HG03280 (cell line): ENCODE measurements around the gene SPSB1.

Experiments
- ATAC-seq: cut with Tn5 transposase; IDR thresholded peaks from one replicate; pipeline ENCODE4 v1.9.1; 2021; ENCODE audit warnings: mild to moderate bottlenecking, moderate library complexity; ENCODE audit not compliant: unreplicated experiment

The SPSB1 gene

DNA sequence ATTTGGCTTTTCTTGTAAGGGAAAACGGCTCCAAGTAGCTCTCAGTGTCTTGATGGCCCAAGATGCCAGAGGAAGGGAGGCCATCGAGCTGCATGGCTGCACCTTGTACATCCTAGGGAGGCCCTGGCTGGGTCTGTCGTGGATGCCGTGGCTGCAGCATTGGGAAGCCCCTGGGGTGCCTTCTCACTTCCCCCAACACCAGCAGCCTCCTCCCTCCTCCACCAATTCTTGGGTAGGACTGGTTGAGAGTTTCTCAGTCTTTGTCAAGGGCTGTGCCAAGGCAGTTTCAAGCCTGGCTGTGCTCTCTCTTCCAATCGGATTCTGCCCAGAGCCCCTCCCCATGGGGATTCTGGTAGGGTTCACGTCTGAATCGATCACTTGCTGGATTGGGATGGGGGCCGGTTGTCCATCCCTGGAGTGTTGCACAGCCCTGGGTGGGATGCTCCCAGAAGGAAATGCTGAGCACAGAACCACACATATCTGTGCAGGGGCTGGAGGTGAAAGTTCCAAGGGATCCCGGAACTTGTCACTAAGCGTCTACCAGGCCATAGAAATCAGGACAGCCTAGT lies 14.0 kb upstream of the SPSB1 start:
- no peak for ATAC-seq

DNA sequence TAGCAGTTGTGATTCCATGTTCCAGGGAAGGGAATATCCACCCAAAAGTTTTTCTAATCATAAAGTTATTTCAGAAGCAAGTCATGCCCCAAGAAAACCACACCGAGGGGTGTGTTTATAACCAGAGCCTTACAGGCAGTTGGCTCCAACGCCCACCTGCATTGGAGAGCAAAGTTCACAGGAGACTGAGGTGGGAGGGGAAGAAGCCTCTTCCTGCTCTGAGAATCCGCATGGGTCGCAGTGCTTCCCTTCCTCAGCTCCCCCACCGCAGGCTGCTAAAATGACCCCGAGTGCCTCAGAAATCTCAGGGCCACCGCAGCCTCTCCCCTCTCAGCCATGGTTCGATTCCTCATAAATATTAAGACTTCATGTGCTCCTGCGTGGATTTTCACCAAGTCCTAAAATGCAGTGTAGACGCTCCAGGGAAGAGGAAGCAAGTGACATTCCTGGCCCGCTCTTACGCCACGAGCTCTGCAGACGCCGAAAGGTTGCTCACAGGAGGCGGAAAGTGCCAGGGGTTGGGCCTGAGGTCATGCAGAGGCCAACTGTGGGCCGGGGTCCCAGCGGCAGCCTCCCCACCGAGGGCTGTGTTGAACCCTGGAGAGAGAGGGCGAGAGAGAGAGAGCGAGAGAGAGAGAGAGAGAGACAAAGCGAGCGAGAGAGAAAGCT lies 13.4 kb upstream of the SPSB1 start:
- ATAC-seq, result no peak

GRCh38 chr1:9280015-9280860 lies 12.5 kb upstream of the SPSB1 start:
- ATAC-seq, result no peak

GRCh38 chr1:9281071-9281827 lies 11.4 kb upstream of the SPSB1 start:
- no peak for ATAC-seq

GRCh38 chr1:9281908-9282695 lies 10.6 kb upstream of the SPSB1 start:
- ATAC-seq, result no peak

- ATAC-seq, result no peak
These were observed 10.1 kb upstream of the SPSB1 start for GRCh38 chr1:9282696-9282955.

GRCh38 chr1:9284061-9284460 lies 8.6 kb upstream of the SPSB1 start:
- no peak for ATAC-seq

- no peak for ATAC-seq
These were observed 6.1 kb upstream of the SPSB1 start for GRCh38 chr1:9286556-9286955.

- ATAC-seq, result no peak
These were observed 3.6 kb upstream of the SPSB1 start for GRCh38 chr1:9289090-9289534.

DNA sequence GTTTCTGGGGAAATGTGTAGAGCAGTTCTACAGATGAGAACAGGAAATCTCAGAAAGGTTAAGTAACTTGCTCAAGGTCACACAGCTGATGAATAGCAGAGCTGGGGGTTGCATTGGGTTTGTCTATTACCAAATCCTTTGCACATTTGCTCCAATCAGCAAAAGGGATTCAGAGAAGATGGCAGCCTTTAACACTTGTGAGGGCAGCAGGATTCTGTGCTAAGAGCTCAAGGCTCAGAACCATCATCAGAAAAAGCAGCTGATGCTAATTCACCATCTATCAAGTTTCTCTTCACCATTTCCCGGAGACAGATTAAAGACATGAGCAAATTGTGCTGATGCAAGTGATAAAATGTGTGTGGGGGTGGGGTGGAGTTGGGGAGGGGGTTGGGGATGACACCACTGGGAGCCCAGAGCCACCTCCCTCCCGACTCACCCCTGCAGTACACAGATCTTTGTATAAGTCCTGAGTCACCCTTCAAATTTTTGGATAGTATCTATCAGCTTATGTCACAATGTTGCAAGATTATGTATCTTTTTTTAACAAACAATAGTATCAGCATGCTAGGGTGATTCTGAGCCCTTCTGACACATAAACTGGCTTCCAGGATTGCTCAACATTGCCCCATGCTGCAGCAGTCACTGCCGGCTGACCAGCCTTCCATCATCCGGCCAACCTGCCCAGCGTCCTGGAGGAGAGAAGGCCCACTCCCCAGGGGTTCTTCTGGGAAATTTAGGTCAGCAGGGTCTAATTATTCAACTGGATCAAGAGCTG lies 2.8 kb upstream of the SPSB1 start:
- ATAC-seq, result no peak

- ATAC-seq, result no peak
These were observed 757 bp upstream of the SPSB1 start for GRCh38 chr1:9291914-9292360.

GRCh38 chr1:9293241-9293532 lies 493 bp downstream of the SPSB1 start:
- no peak for ATAC-seq

GRCh38 chr1:9293533-9294404 lies 1.1 kb downstream of the SPSB1 start:
- ATAC-seq, result no peak

GRCh38 chr1:9294405-9294773 lies 1.7 kb downstream of the SPSB1 start:
- no peak for ATAC-seq

DNA sequence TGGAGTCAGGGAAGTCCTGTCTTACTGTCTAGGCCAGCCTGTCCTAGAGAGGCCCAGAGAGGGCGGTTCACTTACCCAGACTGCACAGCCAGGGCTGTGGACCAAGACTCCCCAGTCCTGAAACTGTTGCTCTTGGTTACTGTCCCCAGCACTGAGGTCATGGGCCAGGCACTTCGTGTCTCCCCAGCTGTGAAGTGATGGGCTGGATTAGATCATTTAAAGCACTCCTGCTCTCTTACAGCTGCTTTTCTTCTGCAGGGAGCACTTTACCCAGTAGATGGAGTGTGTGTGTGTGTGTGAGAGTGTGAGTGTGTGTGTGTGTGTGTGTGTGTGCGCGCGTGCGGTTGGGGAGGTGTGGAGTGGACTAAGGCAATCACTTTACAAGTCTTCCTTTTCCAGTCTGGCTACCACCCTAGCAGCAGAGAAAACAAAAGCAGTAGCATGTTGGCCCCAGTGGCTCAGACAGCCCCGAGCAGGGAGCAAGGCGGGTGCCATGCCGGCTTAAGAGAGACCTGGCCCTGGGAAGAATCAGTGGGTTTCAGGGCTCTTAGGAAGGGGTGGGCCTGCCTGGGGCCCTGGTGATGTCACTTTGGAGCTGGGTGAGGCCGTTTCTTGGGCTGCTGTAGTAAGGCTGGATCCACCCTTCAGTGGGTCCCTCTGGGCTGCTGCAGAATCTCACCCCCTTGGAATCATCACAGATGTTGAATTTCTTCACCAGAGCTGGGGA lies 2.4 kb downstream of the SPSB1 start:
- no peak for ATAC-seq

GRCh38 chr1:9295884-9296283 lies 3.2 kb downstream of the SPSB1 start:
- no peak for ATAC-seq

DNA sequence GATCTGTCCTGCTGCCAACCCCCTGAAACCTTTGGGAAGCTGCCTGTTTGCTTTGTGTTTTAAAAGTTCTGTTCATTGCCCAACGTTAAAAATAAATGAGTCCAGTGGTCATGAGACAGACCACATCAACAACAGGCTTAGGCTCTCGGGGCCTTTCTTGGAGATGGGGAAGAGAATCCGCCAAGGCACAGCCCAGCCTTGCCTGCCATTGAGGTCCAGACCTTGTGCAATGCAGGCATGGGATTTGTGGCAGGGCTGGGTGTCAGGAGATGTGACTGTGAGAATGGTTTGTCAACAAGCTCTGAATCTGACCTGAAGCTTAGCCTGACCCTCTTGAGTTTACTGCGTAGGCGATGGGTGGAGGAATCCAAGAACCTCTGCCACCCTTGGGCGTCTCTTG lies 4.2 kb downstream of the SPSB1 start:
- ATAC-seq, result no peak

GRCh38 chr1:9297831-9298230 lies 5.1 kb downstream of the SPSB1 start:
- ATAC-seq, result no peak

DNA sequence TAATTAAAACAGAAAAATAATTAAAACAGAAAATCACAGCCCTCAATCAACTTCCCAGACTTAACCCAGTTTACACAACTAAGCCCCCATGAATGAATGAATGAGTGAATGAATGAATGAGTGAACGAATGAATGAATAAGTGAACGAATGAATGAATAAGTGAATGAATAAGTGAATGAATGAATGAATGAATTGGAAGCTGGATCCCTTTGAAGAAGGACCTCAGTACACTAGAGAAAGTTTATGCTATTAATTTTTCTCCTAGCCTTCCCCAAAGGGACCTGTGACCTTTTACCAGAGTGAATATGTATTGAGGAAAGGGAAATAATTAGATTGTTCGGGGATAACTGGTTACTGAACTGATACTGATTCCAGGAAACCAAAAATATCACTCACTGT lies 5.6 kb downstream of the SPSB1 start:
- no peak for ATAC-seq
